ENCODE data around the gene FSIP1. TPM values are rescaled to one million over a fixed set of nuclear protein-coding genes. Genes with fewer than 3 reads are reported as not detected.

FSIP1 gene
- total and polyA plus RNA-seq, 8 donors = 0.38 to 2.7 (median 0.83) TPM

- TF ChIP-seq CTCF (IDR thresholded peaks at IDR 0.05) = no peak
- Histone ChIP-seq H3K4me3 (no peak overlapping the region), H3K27me3 (no peaks in the 10 kb centered on the region), H3K36me3 (no peaks in the 10 kb centered on the region), H3K4me1 (no peaks in the 10 kb centered on the region), H3K9me3 (no peaks in the 10 kb centered on the region), H3K27ac (no peak overlapping the region)
- intact Hi-C loops (cut with DNase I) = loop anchor here in 1 of 2 donors (5.0 kb wide), 1 partner anchor 60 kb away; no protein-coding TSS in a partner anchor
- peak in 2 of 4 donors; percentile 56 to 67 for DNase-seq
- ATAC-seq = no peak
Measured at GRCh38 chr15:39692356-39693327, 90.0 kb downstream of the FSIP1 start.

GRCh38 chr15:39690881-39691634 is 91.6 kb downstream of the FSIP1 start:
- Histone ChIP-seq H3K27me3 (no peaks in the 10 kb centered on the region), H3K4me3 (no peak overlapping the region), H3K4me1 (no peaks in the 10 kb centered on the region), H3K36me3 (no peaks in the 10 kb centered on the region), H3K27ac (no peak overlapping the region), H3K9me3 (no peaks in the 10 kb centered on the region)
- ATAC-seq (no peak), DNase-seq (no peak)
- intact Hi-C loops (cut with DNase I) = loop anchor here in 1 of 2 donors (5.0 kb wide), 1 partner anchor 61 kb away; no protein-coding TSS in a partner anchor
- no peak for TF ChIP-seq CTCF (IDR thresholded peaks at IDR 0.05)

GRCh38 chr15:39687965-39688364 is 94.7 kb downstream of the FSIP1 start:
- Histone ChIP-seq H3K36me3 (no peaks in the 10 kb centered on the region), H3K4me1 (no peaks in the 10 kb centered on the region), H3K27ac (no peak overlapping the region), H3K4me3 (no peak overlapping the region), H3K9me3 (no peaks in the 10 kb centered on the region), H3K27me3 (no peaks in the 10 kb centered on the region)
- intact Hi-C loops (cut with DNase I) = no loop called here
- no peak for DNase-seq
- ATAC-seq = no peak
- no peak for TF ChIP-seq CTCF (IDR thresholded peaks at IDR 0.05)

- peak; percentile 88 for ATAC-seq
- Histone ChIP-seq H3K9me3 (no peaks in the 10 kb centered on the region), H3K4me3 (no peak overlapping the region), H3K36me3 (no peaks in the 10 kb centered on the region), H3K27me3 (no peaks in the 10 kb centered on the region), H3K27ac (no peak overlapping the region), H3K4me1 (no peaks in the 10 kb centered on the region)
- peak in 1 of 4 donors; percentile 73 for DNase-seq
- TF ChIP-seq CTCF (IDR thresholded peaks at IDR 0.05) = peak; percentile 69 to 82
- intact Hi-C loops (cut with DNase I) = no loop called here
Measured at GRCh38 chr15:39685999-39686613, 96.5 kb downstream of the FSIP1 start.

All from left lung (tissue), 10 donors.